Measurements from ENCODE around the gene BDH1. TPM values are rescaled to one million over a fixed set of nuclear protein-coding genes. Genes with fewer than 3 reads are reported as not detected.
A peak's percentile ranks its signal among the peaks of the same experiment; 100 is the strongest.

The BDH1 gene
- total RNA-seq, 2 donors from 2014 or later, result 3.1 to 3.4 TPM

DNA sequence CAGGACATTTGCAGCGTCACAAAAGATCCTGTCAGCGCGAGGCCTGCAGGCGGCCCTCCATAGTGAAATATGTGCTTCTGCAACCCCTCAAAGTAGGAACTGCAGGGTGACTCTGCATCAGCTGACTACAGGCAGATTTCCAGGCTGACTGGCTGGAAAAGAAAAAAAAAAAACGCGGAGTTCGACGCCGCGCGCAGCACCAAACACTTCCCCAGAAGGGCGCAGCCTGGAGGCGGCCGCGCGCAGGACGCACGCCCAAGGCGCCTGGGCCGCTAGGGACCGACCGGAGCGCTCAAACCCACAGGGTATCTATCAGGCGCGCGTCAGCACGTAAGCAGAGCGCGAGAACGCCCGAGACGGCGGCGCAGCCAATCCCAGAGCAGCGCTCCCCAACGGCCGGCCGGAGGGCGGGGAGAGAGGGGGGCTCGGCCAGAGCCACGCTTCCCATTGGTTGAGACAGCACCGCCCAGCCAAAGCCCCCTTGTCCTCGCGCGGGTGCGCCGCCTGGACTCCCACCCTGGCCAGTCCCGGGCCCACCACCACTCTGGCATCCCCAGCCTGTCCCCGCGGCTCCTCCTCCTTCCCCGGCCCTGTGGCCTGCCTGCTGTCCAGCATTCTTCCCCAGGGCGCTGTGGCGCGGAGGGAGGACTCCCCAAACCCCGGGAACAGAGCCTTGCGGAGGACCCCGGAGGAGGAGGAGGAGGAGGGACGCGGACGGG is 1.0 kb downstream of the BDH1 start:
- peak; percentile 99 for DNase-seq (ENCODE audit: low spot score)
- intact Hi-C loops (cut with DNase I), result no loop called here

DNA sequence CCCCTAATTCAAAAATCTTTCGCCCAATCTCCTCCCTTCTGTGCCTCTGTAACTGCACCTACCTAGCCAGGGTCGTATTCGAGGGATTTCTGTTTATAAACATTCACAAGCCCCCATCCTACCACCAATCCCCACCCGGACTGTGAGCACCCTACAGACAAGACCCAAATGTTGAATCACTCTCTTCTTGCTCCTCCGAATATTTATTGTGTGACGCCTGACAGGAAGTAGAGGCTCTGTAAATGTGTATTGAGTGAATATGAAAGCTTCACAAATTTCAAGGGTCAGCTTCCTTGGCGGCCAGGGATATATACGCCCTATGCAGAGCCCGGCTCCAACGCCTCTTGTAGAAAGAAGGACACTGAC is 1.6 kb downstream of the BDH1 start:
- no peak for DNase-seq (ENCODE audit: low spot score)
- intact Hi-C loops (cut with DNase I), result no loop called here

DNA sequence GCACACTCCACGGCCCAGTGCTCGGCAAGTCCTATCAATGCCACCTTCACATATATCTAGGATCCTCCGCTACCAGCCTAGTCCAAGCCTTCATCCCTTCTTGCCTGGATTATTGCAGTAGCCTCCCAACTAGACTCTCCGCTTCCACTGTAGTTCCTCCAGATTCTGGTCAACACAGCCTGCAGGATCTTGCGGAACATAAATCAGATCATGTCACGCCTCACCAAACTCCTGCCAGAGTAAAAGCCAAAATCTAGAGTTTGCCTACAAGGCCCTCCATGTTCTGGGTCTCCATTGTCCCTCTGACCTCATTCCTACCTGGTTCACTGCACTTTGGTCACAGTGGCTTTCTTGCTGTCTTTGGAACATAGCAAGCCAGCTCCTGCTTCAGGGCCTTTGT is 3.6 kb downstream of the BDH1 start:
- intact Hi-C loops (cut with DNase I), result no loop called here
- no peak for DNase-seq (ENCODE audit: low spot score)

GRCh38 chr3:197550489-197550888 is 5.3 kb downstream of the BDH1 start:
- DNase-seq (ENCODE audit: low spot score), result no peak
- intact Hi-C loops (cut with DNase I), result no loop called here

DNA sequence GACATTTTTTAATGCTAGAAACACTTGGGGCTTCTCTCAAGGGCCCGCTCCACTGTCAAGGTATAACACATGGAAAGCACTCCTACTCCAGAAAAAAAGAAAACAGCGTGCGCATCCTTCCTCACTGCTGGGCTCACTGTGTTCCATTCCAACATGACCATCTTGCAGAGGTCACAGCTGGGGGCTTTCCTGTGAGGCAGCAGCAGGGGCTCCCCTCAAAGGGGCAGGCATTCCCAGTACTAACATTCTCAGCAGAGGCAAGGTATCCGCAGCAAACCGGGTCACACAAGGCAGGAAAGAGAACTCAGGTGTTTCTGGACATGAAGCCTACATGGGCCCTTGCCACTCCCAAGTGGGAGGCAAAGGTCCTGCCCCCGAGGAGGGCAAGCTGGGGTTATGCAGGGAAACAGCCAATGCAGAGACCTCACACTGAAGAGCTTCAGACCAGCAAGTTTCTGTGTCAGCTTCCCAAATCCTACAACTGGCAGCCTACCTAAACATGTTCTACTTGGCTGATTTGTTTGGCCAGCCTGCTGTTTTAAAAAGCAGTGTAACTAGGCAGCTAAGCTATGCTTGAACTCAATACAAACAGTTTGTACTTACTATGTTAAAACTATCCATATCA is 6.4 kb downstream of the BDH1 start:
- intact Hi-C loops (cut with DNase I), result no loop called here
- DNase-seq (ENCODE audit: low spot score), result no peak

GRCh38 chr3:197547306-197548011 is 8.3 kb downstream of the BDH1 start:
- no peak for DNase-seq (ENCODE audit: low spot score)
- intact Hi-C loops (cut with DNase I), result no loop called here

GRCh38 chr3:197546307-197547085 is 9.3 kb downstream of the BDH1 start:
- intact Hi-C loops (cut with DNase I), result no loop called here

GRCh38 chr3:197545571-197545970 is 10.2 kb downstream of the BDH1 start:
- no peak for DNase-seq (ENCODE audit: low spot score)
- intact Hi-C loops (cut with DNase I), result no loop called here

More at GRCh38 chr3:197546307-197547085, 9.3 kb downstream of the BDH1 start:
- DNase-seq (ENCODE audit: low spot score), result no peak

- intact Hi-C loops (cut with DNase I), result no loop called here
- no peak for DNase-seq (ENCODE audit: low spot score)
These were observed 10.7 kb downstream of the BDH1 start for GRCh38 chr3:197545101-197545500.

DNA sequence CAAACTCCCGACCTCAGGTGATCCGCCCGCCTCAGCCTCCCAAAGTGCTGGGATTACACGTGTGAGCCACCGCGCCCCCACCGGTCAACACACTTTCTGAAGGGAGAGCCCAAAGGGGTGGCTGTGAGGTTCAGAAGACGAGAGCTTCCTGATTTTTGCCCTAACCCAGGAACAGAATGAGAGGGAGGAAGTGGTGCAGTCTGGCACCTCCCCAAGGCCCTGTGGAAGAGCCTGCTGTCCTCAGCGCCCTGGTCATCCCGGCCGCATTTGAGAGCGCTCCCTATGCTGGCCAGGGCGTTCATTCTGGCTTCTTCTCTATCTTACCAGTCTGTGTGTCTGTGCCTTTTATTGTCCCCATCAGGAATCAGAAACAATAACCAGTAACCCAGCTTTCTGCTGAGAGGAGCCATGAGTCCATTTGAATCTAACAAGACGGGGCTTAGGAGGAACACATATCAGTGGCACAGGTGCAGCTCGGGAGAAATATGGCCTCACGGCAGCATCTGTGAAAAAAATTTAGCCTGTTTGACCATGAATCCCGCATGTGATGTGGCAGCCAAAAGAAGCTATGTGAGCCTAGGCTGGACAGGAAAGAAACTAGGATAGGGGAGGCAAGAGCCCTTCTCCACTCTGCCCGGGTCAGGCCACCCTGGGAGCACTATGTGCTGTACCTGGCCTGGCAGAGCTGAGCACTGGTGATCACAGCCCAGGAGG is 12.9 kb downstream of the BDH1 start:
- no peak for DNase-seq (ENCODE audit: low spot score)
- intact Hi-C loops (cut with DNase I), result no loop called here

GRCh38 chr3:197541756-197542539 is 13.8 kb downstream of the BDH1 start:
- intact Hi-C loops (cut with DNase I), result no loop called here
- DNase-seq (ENCODE audit: low spot score), result no peak

GRCh38 chr3:197540961-197541377 is 14.8 kb downstream of the BDH1 start:
- DNase-seq (ENCODE audit: low spot score), result no peak
- intact Hi-C loops (cut with DNase I), result no loop called here

GRCh38 chr3:197539651-197540051 is 16.1 kb downstream of the BDH1 start:
- intact Hi-C loops (cut with DNase I), result no loop called here
- no peak for DNase-seq (ENCODE audit: low spot score)

DNA sequence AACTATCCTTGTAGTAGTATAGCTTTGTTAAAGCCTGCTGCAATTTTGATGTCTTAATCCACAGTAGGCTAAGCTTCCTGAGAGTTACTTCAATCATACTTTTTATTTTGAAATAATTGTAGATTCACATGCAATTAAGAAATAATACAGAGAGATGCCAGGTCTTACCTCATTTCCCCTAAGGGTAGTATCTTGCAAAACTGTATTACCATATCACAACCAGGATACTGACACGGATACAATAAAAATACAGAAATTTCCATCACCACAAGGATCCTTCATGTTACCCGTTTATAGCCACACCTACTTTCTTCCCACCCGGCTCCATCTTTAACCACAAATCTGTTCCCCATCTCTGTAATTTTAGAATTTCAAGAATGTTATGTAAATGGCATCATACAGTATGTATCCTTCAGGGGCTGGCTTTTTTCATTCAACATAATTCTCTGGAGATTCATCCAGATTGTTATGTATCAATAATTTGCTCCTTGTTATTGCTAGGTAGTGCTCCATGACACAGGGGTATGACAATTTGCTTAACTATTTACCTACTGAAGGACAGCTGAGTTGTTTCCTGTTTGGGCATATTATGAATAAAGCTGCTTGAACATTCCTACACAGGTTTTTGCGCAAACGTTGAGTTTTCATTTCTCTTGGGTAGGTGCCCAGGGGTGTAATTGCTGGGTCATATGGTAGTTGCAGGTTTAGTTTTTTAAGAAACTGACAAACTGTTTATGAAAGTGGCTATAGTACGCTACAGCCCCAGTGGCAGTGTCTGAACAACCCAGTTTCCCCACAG is 21.6 kb downstream of the BDH1 start:
- DNase-seq (ENCODE audit: low spot score), result no peak
- intact Hi-C loops (cut with DNase I), result no loop called here

DNA sequence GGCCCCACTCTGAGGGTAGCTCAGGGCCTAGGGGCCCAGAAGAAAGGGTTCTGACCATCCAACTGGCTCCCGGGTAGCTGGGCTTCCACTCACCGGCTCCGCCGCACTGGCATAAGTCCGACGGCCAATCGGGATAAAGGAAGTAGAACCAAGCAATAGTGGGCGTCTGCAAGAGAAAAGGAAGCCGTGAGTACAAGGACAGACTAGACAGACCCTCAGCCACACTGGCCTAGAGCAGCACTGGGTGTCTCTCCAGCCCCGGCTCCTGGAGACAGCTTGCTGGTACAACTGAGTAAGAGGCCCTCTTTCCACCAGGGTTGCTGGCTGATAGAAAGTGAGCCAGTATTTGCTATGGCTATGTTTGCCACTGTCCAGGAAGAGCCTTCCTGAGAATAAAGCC is 22.4 kb downstream of the BDH1 start:
- intact Hi-C loops (cut with DNase I), result no loop called here

GRCh38 chr3:197532388-197532787 is 23.4 kb downstream of the BDH1 start:
- intact Hi-C loops (cut with DNase I), result no loop called here
- DNase-seq (ENCODE audit: low spot score), result peak; percentile 52

More for the DNA sequence above, 22.4 kb downstream of the BDH1 start:
- peak; percentile 70 for DNase-seq (ENCODE audit: low spot score)

DNA sequence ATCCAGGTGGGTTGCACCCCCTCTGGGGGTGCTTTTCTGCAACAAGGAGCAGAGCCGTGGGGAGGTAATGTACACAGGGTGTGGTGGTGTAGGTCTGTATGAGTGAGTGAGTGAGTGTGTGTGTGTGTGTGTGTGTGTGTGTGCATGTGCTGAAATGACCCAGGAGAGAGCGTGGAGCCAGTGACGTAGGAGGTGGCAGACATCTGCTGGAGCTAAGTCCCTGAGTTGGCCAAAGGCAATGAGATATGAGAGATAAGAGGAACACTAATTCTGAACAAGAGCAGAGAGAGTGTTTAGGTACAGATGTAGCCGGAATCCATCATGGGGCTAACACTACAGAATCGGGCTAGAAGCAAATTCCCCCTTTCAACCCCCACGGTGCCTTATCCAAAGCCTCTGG is 27.6 kb downstream of the BDH1 start:
- intact Hi-C loops (cut with DNase I), result no loop called here

DNA sequence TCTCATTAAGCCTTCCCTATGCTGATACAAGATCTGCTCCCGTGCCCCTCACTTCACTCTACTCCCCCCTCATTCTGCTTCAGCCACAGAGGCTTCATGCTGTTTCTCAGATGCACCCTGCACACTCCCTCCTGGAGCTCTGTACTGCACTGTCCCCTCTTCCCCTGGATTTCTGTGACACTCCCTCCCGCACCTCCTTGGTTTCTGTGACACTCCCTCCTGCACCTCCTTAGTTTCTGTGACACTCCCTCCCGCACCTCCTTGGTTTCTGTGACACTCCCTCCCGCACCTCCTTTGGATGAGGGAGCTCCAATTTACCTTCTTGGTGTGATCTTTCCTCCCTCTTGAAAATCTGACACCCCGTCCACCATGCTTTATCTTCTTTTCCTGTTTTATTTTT is 28.2 kb downstream of the BDH1 start:
- intact Hi-C loops (cut with DNase I), result no loop called here
- DNase-seq (ENCODE audit: low spot score), result no peak

More for the DNA sequence above, 27.6 kb downstream of the BDH1 start:
- DNase-seq (ENCODE audit: low spot score), result no peak
